ENCODE results near the gene OR2F2. TPM values are rescaled to one million over a fixed set of nuclear protein-coding genes. Genes with fewer than 3 reads are reported as not detected.

OR2F2 gene
- total RNA-seq, 1 donor from 2014 or later, result not detected

GRCh38 chr7:143945423-143945822, 10.4 kb downstream of the OR2F2 start:
- Mint-ChIP-seq H3K27me3 (peaks cover 7% of the 10 kb centered on the region), H3K4me3 (no peak overlapping the region), H3K9me3 (no peaks in the 10 kb centered on the region), H3K36me3 (ENCODE audit: low read depth) (no peaks in the 10 kb centered on the region), H3K27ac (no peak overlapping the region), H3K4me1 (no peaks in the 10 kb centered on the region)
- POLR2A ChIA-PET, result no interaction called here
- intact Hi-C loops (cut with micrococcal nuclease), result no loop called here
- no peak for ATAC-seq (ENCODE audit: low read depth)
- CTCF ChIA-PET, result no interaction called here
- DNase-seq, result no peak
- no peak for TF ChIP-seq CTCF (IDR thresholded peaks at IDR 0.05)

- no peak overlapping the region for H3K27ac Mint-ChIP-seq
- H3K36me3 Mint-ChIP-seq (ENCODE audit: low read depth), result no peaks in the 10 kb centered on the region
- POLR2A ChIA-PET, result no interaction called here
- DNase-seq (no peak), ATAC-seq (ENCODE audit: low read depth) (no peak)
- no peaks in the 10 kb centered on the region for H3K9me3 Mint-ChIP-seq
- CTCF ChIA-PET, result no interaction called here
- no peaks in the 10 kb centered on the region for H3K4me1 Mint-ChIP-seq
- intact Hi-C loops (cut with micrococcal nuclease), result no loop called here
- H3K27me3 Mint-ChIP-seq, result peaks cover 7% of the 10 kb centered on the region
- no peak for TF ChIP-seq CTCF (IDR thresholded peaks at IDR 0.05)
- no peak overlapping the region for H3K4me3 Mint-ChIP-seq
These were observed 12.1 kb downstream of the OR2F2 start for GRCh38 chr7:143947111-143947510.

GRCh38 chr7:143948733-143949132, 13.7 kb downstream of the OR2F2 start:
- Mint-ChIP-seq H3K27me3 (peaks cover 7% of the 10 kb centered on the region), H3K27ac (no peak overlapping the region), H3K4me1 (no peaks in the 10 kb centered on the region), H3K9me3 (no peaks in the 10 kb centered on the region), H3K36me3 (ENCODE audit: low read depth) (no peaks in the 10 kb centered on the region), H3K4me3 (no peak overlapping the region)
- TF ChIP-seq CTCF (IDR thresholded peaks at IDR 0.05), result no peak
- ChIA-PET POLR2A (no interaction called here), CTCF (no interaction called here)
- no peak for DNase-seq
- no peak for ATAC-seq (ENCODE audit: low read depth)
- intact Hi-C loops (cut with micrococcal nuclease), result no loop called here

- H3K36me3 Mint-ChIP-seq (ENCODE audit: low read depth), result no peaks in the 10 kb centered on the region
- ChIA-PET POLR2A (no interaction called here), CTCF (no interaction called here)
- no peak for TF ChIP-seq CTCF (IDR thresholded peaks at IDR 0.05)
- no peaks in the 10 kb centered on the region for H3K9me3 Mint-ChIP-seq
- no peaks in the 10 kb centered on the region for H3K4me1 Mint-ChIP-seq
- H3K4me3 Mint-ChIP-seq, result no peak overlapping the region
- no peak overlapping the region for H3K27ac Mint-ChIP-seq
- DNase-seq (no peak), ATAC-seq (ENCODE audit: low read depth) (no peak)
- peaks cover 7% of the 10 kb centered on the region for H3K27me3 Mint-ChIP-seq
- intact Hi-C loops (cut with micrococcal nuclease), result no loop called here
These were observed 18.4 kb downstream of the OR2F2 start for GRCh38 chr7:143953421-143953820.

- Mint-ChIP-seq H3K4me1 (no peaks in the 10 kb centered on the region), H3K27me3 (peaks cover 2% of the 10 kb centered on the region), H3K9me3 (no peaks in the 10 kb centered on the region), H3K36me3 (ENCODE audit: low read depth) (no peaks in the 10 kb centered on the region), H3K4me3 (no peak overlapping the region), H3K27ac (no peak overlapping the region)
- ChIA-PET CTCF (no interaction called here), POLR2A (no interaction called here)
- ATAC-seq (ENCODE audit: low read depth) (no peak), DNase-seq (no peak)
- no peak for TF ChIP-seq CTCF (IDR thresholded peaks at IDR 0.05)
- intact Hi-C loops (cut with micrococcal nuclease), result no loop called here
These were observed 19.1 kb downstream of the OR2F2 start for GRCh38 chr7:143954135-143954534.

Data from activated B cell treated with CpG ODN at 0.5 μM for 24 hours (primary cell).